Psoas muscle (tissue), 8 donors: ENCODE measurements around the gene ZC3H8. TPM values are rescaled to one million over a fixed set of nuclear protein-coding genes. Genes with fewer than 3 reads are reported as not detected.

Experiments
- ATAC-seq, 4 donors: fragments of 200-7000 bp; cut with Tn5 transposase; one replicate each; pipeline ENCODE4 v1.9.1; 2020; ENCODE audit warnings: moderate library complexity in 3 of 4, mild to moderate bottlenecking in 2 of 4
- DNase-seq, 2 donors: peaks; one replicate each; pipeline ENCODE4 v3.0.0-alpha.2; 2020
- H3K27ac ChIP-seq: fragments of 200-600 bp; one replicate; pipeline ENCODE4 v1.8.0; 2022
- H3K27me3 ChIP-seq, 3 donors: fragments of 200-600 bp in 1 of 3; one replicate each; pipeline versions ENCODE4 v1.6.1 to v1.8.0; 2013 to 2022; ENCODE audit warnings: low read length in 2 of 3, mild to moderate bottlenecking in 2 of 3, moderate library complexity in 1 of 3; ENCODE audit not compliant: insufficient read depth in 3 of 3
- H3K36me3 ChIP-seq, 2 donors: fragments of 200-600 bp in 1 of 2; one replicate each; pipeline versions ENCODE4 v1.6.1 to v1.8.0; 2013 to 2022; ENCODE audit warnings: low read depth in 1 of 2, mild to moderate bottlenecking in 1 of 2, moderate library complexity in 1 of 2; ENCODE audit not compliant: insufficient read depth in 1 of 2
- H3K4me1 ChIP-seq: fragments of 200-600 bp; one replicate; pipeline ENCODE4 v1.8.0; 2022
- H3K4me3 ChIP-seq: fragments of 200-600 bp; one replicate; pipeline ENCODE4 v1.8.0; 2022; ENCODE audit warnings: mild to moderate bottlenecking
- H3K9me3 ChIP-seq: fragments of 200-600 bp; one replicate; pipeline ENCODE4 v1.8.0; 2022
- WGBS, 3 donors: extraction: QIAGEN DNeasy Blood & Tissue Kit; methylation state at CpG; one replicate each; pipeline versions ENCODE4 v1.1.6 to v1.1.7; 2013; 5-methylcytosine and 5-hydroxymethylcytosine counted together
- intact Hi-C, 2 donors: fragments of 100-400 bp; cut with DNase I; formaldehyde crosslinking; loops; one replicate each; pipeline versions ENCODE4 v1.11.0 to v1.14.2; 2022
- polyA plus RNA-seq, 3 donors: library from polyadenylated mRNA; stranded (reverse); fragments of 200-250 nt; gene quantifications; one replicate each; pipeline ENCODE4 v1.2.3, GENCODE V29; 2013
- total RNA-seq, 4 donors: library from RNA; stranded (reverse); fragmentation: NEBNext Ultra II Directional in 2 of 4; extraction: Animal tissue kit (Norgen Biotek cat#: 25700) in 2 of 4; gene quantifications; one replicate each; pipeline versions ENCODE4 v1.2.1 to v1.2.4, GENCODE V29; 2021 to 2023
- TF ChIP-seq, protein P1 (sequence below): fragments of 200-600 bp; IDR thresholded peaks from one replicate; pipeline ENCODE4 v1.8.0; 2022; ENCODE audit warnings: antibody characterized with exemption
- donor health status: healthy with polysubstance abuse.
- donor health status: DM: no; HTN: no; CAD: no; lungs with moderate emphysema.
- donor health status: Bipolar disorder and iron deficiency.
- donor health status: healthy.
- donor health status: DM: yes; HTN: yes; CAD: no.
- donor health status: DM: no; HTN: no; CAD: no.
- donor health status: DM: no; HTN: no; CAD: no.
- donor health status: DM: yes; HTN: yes; CAD: no.

The ZC3H8 gene
- total and polyA plus RNA-seq, 7 donors: 8.3 to 22.5 (median 15.2) TPM

DNA sequence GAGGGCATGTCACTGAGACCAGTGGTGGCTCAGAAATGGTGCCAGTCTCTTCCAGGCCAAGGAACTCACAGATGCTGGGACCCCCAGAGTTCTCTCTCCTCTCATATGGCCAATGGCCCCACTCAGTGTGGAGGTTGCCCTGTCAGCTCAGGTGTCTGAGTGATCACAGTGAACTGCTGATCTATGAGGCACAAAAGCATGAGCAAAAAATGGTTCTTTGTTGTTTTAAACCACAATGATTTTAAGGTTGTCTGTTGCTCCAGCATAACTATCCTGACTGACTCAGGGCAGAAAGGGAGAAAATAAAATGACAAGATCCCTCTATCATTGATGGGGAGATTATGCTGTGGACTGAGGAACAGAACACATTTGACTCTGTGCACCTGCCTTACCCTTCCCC is 58.9 kb downstream of the ZC3H8 start:
- no peaks in the 10 kb centered on the region for H3K36me3 ChIP-seq
- H3K9me3 ChIP-seq: no peaks in the 10 kb centered on the region
- TF ChIP-seq, protein P1, sequence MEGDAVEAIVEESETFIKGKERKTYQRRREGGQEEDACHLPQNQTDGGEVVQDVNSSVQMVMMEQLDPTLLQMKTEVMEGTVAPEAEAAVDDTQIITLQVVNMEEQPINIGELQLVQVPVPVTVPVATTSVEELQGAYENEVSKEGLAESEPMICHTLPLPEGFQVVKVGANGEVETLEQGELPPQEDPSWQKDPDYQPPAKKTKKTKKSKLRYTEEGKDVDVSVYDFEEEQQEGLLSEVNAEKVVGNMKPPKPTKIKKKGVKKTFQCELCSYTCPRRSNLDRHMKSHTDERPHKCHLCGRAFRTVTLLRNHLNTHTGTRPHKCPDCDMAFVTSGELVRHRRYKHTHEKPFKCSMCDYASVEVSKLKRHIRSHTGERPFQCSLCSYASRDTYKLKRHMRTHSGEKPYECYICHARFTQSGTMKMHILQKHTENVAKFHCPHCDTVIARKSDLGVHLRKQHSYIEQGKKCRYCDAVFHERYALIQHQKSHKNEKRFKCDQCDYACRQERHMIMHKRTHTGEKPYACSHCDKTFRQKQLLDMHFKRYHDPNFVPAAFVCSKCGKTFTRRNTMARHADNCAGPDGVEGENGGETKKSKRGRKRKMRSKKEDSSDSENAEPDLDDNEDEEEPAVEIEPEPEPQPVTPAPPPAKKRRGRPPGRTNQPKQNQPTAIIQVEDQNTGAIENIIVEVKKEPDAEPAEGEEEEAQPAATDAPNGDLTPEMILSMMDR: no peak
- intact Hi-C loops: no loop called here
- H3K4me3 ChIP-seq: no peak overlapping the region
- no peak for DNase-seq
- no peaks in the 10 kb centered on the region for H3K27me3 ChIP-seq
- ATAC-seq: no peak
- no peaks in the 10 kb centered on the region for H3K4me1 ChIP-seq
- no peak overlapping the region for H3K27ac ChIP-seq

DNA sequence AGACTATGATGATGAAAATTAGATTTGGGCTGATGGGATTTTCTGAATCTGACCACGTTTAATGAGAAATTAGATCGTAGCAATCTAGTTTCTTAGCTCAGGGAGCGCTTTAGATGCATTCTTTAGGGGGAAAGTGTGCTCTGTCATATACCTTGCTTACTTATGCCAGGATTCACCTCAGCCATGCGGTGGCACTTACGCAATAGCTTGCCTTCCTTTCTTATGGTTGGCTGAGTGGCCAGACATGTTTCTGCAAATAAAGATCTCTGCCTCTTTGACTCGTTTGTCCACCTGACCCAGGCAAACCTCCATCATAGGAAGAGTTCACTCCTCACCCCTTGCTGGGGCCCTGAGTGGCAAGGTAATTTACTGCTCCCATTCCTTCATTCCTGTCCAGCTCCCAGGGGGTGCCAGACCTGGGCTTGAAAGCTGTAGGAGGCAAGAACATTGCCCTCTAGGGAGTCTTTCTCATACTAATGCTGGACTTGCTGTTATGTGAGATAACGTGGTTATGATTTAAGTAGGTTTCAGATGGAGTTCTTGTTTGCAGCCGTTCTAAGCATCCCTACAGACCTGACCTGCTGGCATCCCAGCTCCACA is 59.6 kb downstream of the ZC3H8 start:
- TF ChIP-seq, protein P1: no peak
- intact Hi-C loops: no loop called here
- 79 to 88% (median 85%) methylated on average over 8 of the region's 8 CpGs for WGBS, 3 donors
- H3K36me3 ChIP-seq: no peaks in the 10 kb centered on the region
- DNase-seq: no peak
- H3K9me3 ChIP-seq: no peaks in the 10 kb centered on the region
- H3K4me1 ChIP-seq: no peaks in the 10 kb centered on the region
- ATAC-seq: no peak
- no peak overlapping the region for H3K4me3 ChIP-seq
- no peaks in the 10 kb centered on the region for H3K27me3 ChIP-seq
- H3K27ac ChIP-seq: no peak overlapping the region

DNA sequence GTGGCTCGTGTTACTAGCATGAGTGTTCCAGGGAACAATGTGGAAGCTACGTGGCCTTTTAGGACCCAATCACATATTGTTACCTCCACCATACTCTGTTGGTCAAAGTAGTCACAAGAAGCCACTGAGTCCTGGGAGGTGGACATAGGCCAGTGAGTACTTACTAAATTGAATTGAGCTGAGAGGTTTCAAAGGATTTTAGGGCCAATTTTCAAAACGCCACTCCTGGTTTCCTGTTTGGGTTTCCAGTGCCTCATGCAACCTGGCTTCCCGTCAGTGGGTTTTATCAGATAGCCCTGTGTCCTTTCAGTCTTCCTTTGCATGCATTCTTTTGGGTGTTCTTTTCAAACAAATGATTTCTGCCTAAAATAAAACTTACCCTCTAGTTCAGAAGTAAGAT is 60.4 kb downstream of the ZC3H8 start:
- TF ChIP-seq, protein P1: no peak
- no peaks in the 10 kb centered on the region for H3K9me3 ChIP-seq
- no peak for DNase-seq
- 62 to 74% (median 70%) methylated on average over 4 of the region's 4 CpGs for WGBS, 3 donors
- no peak overlapping the region for H3K4me3 ChIP-seq
- no peak for ATAC-seq
- H3K36me3 ChIP-seq: no peaks in the 10 kb centered on the region
- no peaks in the 10 kb centered on the region for H3K27me3 ChIP-seq
- no peaks in the 10 kb centered on the region for H3K4me1 ChIP-seq
- intact Hi-C loops: no loop called here
- no peak overlapping the region for H3K27ac ChIP-seq

DNA sequence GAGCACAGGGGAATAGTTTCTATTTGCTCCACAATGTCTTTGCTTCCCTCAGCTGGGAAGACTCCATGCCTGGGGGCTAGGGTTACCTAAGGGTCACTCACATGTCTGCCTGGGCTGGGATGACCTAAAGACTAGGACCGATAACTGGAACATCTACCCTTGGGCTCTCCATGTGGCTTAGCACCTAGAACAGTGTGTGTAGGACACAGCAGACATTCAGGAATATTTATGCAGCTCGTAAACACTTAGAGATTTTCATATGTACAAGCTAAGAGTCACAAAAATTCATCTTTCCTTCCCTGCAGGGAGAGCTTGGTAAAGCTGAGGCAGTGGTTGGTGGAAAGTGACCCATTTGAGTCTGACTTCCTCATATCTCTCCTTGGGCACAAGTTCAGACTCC is 60.8 kb downstream of the ZC3H8 start:
- Histone ChIP-seq H3K27ac (no peak overlapping the region), H3K4me3 (no peak overlapping the region), H3K9me3 (no peaks in the 10 kb centered on the region), H3K4me1 (no peaks in the 10 kb centered on the region), H3K36me3 (no peaks in the 10 kb centered on the region), H3K27me3 (no peaks in the 10 kb centered on the region)
- 87 to 89% (median 89%) methylated on average over 2 of the region's 2 CpGs for WGBS, 3 donors
- intact Hi-C loops: no loop called here
- DNase-seq (no peak), ATAC-seq (no peak)
- TF ChIP-seq, protein P1: no peak

DNA sequence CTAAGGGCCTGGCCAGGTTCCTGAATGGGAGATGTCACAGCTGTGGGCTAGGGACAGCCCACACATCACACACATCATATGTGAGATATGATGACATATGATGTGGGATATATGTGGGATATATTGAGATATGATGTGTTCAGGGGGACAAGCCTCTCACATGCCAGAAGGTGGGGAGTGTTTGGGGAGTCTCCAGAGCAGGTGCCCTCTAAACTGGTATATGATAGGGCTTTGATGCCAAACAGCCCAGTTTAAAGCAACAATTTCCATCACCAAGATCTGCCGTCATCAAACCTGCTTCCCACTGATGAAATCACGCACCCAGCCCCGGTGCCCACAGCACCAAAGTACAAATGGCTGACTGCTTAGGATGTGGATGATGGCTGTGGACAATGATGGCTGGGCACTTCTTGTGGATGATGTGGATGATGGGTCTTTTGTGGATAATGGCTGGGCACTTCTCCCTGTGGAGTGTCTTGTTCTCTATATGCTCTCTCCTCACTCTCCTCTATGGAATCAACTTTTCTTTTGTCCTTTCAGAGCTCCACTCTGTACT is 65.8 kb downstream of the ZC3H8 start:
- no peak overlapping the region for H3K27ac ChIP-seq
- H3K36me3 ChIP-seq: no peaks in the 10 kb centered on the region
- intact Hi-C loops: no loop called here
- 90 to 98% (median 93%) methylated on average over 3 of the region's 3 CpGs for WGBS, 3 donors
- H3K9me3 ChIP-seq: no peaks in the 10 kb centered on the region
- DNase-seq: no peak
- no peak for ATAC-seq
- H3K4me1 ChIP-seq: no peaks in the 10 kb centered on the region
- TF ChIP-seq, protein P1: no peak
- H3K27me3 ChIP-seq: no peaks in the 10 kb centered on the region
- H3K4me3 ChIP-seq: no peak overlapping the region
